Amygdala (tissue), 56 donors: Measurements from ENCODE around the gene ERVK3-1.
A peak's percentile ranks its signal among the peaks of the same experiment; 100 is the strongest.
"Not testable (repeated sequence)": the region's sequence is repeated elsewhere in the genome, so short reads cannot be mapped to it uniquely, and the experiment has no call there.

Experiments
- DNase-seq, 56 donors: peaks; one replicate each; lab custom pipeline; 2025; lab: John Stamatoyannopoulos, UW

The ERVK3-1 gene, protein sequence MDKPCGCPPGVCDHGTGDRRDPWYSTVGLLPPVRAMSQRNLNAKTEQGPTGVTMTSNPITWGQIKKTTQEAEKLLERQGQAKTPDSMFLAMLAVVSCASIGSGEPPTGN

DNA sequence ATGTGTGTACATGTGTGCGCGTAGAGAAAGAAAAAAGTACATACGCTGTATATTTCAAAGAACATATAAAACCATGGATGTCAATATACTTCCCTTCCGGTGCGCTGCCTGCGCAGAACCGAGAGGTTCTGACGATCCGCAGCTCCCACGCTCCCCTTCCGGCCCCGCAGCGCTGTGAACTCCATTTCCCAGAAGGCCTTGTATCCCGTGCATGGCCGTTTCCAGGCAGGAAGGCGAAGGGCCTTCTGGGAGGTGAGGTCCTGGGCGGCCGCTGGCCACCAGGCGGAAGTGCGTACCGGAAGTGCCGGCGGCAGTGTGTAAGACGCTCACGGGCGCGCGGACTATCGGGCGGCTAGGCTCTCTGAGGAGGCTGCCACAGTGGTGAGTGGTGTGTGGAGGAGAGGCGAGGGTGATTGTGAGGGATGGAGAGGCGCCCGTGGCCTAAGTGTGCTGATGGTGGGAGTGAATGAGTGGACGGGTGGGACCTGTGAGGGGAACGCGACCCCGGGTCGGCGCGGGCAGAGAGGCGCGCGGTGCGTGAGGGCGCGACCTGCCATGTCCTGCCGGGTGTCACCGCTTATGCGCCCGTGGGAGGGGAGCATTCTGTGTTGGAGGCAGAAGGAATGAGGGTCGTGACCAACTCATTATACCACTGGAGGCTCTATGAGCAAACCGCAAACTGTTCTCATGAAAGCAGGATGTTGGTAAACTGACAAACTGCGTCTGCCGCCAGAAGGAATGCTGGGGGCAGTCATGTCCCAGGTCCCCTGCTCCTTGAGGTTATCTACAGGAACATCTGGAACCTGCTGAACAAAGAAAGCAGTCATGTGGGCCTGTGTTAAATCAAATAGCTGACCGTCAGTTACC lies at the start of gene ERVK3-1:
Gene ERVK3-1, plus strand, starts transcription at position 313 of the 867 bp plus-strand sequence. CDS start 6,792 bp downstream, outside the sequence.
- peak; percentile 48 to 98 (median 93) for DNase-seq

DNA sequence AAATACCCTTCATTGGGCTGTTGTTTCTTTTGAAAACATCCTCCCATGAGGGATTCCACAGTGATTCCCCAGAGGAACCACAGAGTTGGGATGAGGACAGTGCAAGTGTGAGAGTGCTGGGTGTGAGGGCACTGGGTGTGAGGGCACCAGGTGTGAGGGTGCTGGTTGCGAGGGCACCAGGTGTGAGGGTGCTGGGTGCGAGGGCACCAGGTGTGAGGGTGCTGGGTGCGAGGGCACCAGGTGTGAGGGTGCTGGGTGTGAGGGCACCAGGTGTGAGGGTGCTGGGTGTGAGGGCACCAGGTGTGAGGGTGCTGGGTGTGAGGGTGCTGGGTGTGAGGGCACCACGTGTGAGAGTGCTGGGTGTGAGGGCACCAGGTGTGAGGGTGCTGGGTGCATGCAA lies 46.9 kb upstream of the ERVK3-1 start:
- not testable (repeated sequence) for DNase-seq

DNA sequence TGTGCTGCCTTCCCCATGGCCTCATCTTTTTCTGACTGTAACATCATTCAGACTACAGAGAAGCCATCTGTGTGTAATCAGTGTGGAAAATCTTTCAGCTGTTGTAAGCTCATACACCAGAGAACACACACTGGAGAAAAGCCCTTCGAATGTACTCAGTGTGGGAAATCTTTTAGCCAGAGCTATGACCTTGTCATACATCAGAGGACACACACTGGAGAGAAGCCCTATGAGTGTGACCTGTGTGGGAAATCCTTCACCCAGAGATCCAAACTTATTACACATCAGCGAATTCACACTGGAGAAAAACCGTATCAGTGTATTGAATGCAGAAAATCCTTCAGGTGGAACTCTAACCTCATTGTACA lies 43.6 kb upstream of the ERVK3-1 start:
- no peak for DNase-seq

DNA sequence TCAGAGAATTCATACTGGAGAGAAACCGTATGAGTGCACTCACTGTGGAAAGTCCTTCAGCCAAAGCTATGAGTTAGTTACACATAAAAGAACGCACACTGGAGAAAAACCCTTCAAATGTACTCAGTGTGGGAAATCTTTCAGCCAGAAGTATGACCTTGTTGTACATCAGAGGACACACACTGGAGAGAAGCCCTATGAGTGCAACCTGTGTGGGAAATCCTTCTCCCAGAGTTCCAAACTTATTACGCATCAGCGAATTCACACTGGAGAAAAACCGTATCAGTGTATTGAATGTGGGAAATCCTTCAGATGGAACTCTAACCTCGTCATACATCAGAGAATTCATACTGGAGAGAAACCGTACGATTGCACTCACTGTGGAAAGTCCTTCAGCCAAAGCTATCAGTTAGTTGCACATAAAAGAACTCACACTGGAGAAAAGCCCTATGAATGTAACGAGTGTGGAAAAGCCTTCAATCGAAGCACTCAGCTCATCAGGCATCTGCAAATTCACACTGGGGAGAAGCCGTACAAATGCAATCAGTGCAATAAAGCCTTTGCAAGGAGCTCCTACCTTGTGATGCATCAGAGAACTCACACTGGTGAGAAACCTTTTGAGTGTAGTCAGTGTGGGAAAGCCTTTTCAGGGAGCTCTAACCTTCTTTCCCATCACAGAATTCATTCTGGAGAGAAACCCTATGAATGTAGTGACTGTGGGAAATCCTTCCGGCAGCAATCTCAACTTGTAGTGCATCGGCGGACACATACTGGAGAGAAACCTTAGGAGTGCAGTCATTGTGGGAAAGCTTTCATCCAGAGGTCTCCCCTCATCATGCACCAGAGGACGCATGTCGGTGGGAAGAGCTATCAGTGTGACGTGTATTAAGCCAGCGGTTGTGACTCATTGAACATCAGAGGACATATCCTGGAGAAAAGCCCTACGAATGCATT lies 42.9 kb upstream of the ERVK3-1 start:
- DNase-seq: no peak

DNA sequence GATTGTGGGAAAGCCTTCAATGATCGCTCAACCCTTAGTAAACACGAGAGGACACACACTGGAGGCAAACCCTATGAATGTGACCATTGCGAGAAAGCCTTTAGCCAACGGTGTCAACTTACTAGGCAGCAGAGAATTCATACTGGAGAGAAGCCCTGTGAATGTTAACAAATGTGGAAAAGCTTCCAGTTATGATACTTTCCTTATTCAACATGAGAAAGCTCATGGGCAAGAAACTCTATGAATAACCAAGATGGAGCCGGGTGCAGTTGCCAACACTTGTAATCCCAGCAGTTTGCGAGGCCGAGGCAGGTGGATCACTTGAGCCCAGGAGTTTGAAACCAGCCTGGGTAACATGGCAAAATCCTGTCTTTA lies 42.3 kb upstream of the ERVK3-1 start:
- no peak for DNase-seq

DNA sequence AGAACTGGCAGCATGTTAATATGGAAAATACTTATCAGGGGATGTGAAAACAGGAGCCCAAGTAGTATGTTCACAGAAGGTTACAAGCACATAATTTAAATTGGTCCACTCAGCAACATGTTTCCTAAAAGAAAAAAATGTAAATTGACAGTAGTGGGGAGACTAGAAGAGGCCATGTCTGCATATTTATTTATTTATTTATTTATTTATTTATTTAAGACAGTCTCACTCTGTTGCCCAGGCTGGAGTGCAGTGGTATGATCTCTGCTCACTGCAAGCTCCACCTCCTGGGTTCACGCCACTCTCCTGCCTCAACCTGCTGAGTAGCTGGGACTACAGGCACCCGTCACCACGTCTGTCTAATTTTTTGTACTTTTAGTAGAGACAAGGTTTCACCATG lies 40.1 kb upstream of the ERVK3-1 start:
- DNase-seq: no peak

DNA sequence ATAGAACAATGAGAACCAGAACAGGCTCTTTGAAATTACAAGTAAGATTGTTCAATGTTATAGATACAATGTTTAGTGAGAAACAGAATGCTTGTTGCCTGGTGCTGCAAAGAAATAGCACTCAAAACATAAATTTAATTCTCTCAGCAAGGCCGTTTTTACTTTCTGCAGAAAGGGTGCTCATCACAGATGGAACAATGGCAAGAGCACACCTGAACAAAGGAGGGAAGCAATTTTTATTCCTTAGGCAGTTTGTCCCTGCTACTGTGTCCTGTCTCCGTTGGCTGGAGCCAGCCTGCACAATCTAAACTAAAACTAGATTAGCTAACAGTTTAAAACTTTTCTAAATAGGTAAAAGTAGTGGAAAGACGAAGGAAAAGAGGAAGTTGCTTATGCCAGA lies 36.8 kb upstream of the ERVK3-1 start:
- no peak for DNase-seq

DNA sequence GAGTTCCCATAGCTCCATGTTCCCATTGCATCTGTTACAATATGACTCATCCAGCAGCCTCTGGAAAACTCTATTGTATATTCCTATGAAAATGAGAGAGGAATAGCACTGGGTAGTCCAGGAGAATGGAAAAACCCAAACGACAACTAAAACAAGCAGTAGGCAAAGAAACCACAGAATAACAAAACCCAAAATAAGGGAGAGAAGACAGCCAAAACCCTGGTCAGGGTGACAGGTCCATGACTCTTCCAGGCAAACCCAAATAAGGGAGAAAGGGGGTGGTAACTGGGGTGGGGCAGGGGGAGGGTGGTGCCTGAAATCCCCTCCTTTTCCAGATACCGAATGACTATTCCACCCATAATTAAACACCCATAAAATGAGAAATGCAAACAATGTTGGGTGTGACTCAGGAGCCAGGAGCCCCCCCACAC lies 30.4 kb upstream of the ERVK3-1 start:
- peak in 1 of 56 donors; percentile 2 for DNase-seq

DNA sequence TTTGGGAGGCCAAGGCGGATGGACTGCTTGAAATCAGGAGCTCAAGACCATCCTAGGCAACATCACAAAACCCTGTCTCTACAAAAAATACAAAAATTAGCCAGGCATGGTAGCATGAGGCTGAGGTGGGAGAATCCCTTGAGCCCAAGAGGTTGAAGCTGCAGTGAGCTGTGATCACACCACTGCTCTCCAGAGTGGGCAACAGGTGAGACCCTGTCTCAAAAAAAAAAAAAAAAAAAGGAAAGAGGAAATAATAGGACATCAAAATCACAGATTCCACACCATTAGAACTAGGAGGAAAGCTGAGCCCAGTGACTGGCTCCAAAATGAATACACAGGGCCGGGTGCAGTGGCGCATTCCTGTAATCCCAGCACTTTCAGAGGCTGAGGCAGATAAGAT lies 29.6 kb upstream of the ERVK3-1 start:
- no peak for DNase-seq

DNA sequence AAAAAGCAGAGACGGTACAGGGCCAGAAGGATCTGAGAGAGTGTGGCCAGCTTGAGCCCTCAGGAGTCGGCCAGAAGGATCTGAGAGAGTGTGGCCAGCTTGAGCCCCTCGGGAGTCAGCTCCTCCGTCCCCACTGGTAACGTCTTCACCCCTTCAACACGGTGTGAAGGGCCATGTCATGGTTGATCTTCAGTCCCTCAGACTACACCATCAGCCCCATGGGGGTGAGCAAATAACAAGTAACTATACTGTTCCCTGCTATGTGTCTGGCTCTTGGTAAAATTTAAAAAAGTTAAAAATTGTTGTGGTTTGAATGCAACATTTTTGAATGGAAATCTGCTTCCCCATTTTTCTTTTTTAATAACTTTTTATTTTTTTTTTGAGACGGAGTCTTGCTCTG lies 28.0 kb upstream of the ERVK3-1 start:
- no peak for DNase-seq

DNA sequence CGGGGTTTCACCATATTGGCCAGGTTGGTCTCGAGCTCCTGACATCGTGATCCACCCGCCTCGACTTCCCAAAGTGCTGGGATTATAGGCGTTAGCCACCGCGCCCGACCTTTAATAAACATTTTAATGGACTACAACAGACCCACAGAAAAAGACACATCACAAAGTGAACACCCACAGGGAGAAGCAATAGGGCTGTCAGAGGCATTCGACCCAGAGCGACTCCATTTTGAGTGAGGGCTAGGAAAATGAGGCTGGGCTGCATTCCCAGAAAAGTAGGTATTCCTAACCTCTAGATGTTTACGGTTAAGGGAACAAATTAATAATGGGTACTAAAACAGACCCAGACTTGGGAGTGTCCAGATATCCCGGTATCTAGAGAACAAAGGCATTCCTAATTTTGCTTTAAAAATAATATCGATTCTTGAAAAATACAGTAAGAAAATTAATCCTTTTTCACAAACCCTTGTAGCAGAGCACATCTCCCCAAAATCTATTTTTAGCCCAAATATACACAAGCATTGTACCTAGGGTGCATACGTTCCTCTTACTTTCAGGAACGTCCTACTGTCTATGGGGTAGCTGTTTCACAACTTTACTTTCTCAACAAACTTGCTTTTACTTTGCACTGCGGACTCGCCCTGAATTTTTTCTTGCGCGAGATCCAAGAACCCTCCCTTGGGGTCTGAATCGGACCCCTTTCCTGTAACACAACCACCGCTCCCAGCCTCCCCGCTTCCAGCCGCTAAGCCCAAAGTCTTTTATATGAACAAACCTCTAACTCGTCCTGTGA lies 27.2 kb upstream of the ERVK3-1 start:
- no peak for DNase-seq

DNA sequence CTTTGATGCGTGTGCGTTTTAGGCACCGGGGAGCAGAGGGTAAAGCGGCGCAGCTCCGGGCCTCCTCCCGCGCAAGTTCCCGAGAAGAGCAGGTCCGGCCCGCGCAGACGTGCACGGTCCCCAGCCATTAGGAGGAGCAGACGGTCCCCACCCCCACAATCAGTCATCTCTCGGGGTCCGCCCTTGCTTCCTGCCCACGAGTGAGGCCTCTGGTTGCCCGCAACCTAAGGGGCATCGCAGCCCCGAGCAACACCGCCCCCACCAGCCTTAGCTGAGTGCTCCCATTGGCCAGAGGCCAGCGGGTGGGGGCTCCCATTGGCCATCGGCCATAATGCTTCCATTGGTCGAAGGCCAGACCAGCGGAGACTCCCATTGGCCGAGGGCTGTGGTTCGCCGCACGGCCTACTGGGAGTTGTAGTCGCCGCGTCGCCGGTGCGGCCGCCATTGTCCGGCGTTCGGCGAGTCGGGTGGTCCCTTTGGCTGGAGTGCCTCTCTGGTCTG lies 26.6 kb upstream of the ERVK3-1 start, which contains the start of gene ZNF8:
Gene ZNF8, plus strand, starts transcription at position 415 of the 501 bp plus-strand sequence. CDS start 127 bp downstream, outside the sequence.
- peak; percentile 68 to 98 (median 94) for DNase-seq

DNA sequence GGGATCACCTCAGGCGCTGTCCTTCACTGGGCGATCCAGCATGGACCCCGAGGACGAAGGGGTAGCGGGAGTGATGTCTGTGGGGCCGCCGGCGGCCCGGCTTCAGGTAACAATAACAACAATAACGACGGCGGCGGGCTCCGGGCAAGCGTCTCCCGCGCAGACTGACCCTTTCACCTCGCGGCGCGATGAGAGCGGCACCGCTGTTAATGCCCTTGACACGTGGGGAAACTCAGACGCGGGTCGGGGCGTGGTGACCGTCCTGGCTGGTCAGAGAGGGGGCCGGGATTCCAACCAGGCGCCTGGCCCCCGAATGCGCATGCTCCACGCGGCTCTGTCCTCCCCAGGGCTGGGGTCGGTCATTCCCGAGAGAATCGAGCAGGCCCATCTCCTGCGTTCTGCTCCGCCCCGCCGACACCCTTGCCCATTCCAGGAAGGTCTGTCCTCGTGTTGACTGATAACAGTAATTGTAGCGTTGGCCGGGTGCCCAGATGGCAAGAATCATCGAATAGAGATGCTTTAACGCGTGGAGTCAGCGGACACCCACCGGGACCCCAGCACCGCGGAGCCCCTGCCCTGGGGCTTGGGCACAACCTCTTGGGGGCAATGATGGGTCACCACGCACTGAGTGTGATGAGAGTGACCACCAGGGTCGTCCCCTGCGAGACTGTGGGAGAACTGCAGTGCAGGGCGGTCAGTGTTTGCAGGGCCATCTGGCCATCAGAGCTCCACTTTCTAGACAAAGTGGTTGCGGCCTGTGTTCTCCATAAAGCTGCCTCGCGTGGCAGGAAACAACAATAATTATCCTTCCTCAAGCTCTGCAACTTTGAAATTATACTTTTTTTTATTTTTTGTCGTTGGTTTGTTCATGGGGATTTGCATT lies 25.9 kb upstream of the ERVK3-1 start:
- peak in 45 of 56 donors; percentile 18 to 81 (median 58) for DNase-seq

DNA sequence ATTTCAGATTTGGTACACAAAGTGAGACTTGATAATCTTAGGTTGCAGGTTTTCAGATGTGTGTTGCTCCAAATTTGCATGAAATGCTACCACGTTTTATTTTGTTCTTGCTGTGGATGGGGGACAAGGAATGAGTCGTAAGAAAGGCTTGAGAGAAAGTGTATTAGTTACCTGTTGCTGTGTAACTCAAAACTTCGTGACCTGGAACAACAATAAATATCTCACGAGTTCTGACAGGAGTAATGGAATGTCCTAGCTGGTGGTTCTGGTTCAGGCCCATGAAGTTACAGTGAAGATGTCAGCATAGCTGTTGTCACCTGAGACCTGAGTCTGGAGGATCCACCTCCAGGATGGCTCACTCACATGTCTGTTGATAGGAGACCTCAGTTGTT lies 25.3 kb upstream of the ERVK3-1 start:
- no peak for DNase-seq

DNA sequence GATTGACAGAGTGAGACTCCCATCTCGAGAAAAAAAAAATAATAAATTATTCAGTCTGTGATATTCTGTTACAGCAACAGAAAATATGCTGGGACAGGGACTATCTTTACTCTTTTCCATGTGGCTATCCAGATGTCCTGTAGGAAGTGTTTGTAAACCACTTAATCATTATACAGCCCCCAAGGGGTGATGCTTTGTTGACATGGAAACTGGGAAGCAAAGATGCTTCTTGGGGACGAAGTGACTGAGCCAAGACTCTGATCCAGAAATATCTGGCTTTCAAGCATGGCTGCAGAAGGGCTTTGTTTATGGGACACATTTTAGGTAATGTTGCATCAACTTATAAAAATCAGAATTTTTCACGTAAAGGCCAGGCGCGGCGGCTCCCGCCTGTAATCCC lies 21.0 kb upstream of the ERVK3-1 start:
- peak in 4 of 56 donors; percentile 3 to 22 (median 8) for DNase-seq

DNA sequence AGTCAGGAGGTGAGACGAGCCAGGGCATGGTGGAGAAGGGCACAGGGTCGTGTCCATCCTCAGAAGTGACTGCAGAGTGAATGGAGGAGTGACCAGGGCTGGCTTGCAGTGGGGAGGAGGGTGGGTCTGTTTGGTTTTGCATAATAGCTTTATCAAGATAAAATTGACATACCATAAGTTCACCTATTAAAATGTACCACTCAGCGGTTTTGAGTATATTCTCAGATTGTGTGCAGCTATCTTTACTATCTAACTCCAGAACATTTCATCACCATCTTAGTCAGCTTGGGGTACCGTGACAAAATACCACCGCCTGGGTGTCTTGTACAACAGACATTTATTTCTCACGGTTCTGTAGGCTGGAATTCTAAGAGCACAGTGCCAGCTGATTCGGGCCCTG lies 13.2 kb upstream of the ERVK3-1 start:
- DNase-seq: no peak

DNA sequence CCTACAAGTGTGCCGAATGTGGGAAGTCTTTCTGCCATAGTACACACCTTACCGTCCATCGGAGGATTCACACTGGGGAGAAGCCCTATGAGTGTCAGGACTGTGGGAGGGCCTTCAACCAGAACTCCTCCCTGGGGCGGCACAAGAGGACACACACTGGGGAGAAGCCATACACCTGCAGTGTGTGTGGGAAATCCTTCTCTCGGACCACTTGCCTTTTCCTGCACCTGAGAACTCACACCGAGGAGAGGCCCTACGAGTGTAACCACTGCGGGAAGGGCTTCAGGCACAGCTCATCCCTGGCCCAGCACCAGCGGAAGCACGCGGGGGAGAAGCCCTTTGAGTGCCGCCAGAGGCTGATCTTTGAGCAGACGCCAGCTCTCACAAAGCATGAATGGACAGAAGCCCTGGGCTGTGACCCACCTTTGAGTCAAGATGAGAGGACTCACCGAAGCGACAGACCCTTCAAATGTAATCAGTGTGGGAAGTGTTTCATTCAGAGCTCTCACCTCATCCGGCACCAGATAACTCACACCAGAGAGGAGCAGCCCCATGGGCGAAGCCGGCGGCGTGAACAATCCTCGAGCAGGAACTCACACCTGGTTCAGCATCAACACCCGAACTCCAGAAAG lies 10.3 kb upstream of the ERVK3-1 start:
- DNase-seq: no peak

DNA sequence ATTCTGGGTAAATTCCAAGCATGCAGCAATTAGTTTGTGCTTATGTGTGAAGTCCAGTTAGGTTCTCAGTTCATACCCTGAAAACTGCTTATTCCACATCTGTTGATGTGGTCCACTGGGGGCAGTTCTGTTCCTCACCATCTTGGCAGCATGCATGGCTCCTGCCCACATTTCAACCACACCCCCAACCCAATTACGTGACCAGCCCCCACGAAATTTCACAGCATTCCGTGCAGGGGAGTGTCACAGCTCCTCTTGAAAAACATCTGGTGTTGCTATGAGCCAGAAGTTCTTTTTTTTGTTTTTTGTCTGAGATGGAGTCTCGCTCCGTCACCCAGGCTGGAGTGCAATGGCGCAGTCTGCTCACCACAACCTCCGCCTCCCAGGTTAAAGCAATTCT lies 9.1 kb upstream of the ERVK3-1 start:
- DNase-seq: no peak
